Measurements from ENCODE around the gene BAHCC1.

BAHCC1 gene

GRCh38 chr17:81428948-81429774, 33.9 kb downstream of the BAHCC1 start:
- H3K36me3 ChIP-seq (ENCODE audit: control insufficient read depth, low read length) = no peaks in the 10 kb centered on the region
- H3K79me2 ChIP-seq (ENCODE audit: control insufficient read depth, low read length) = no peaks in the 10 kb centered on the region
- no peaks in the 10 kb centered on the region; the same call in 1 of the 2 replicates for H3F3A ChIP-seq (ENCODE audit: control insufficient read depth, insufficient read depth)
- no peaks in the 10 kb centered on the region for H3K4me1 ChIP-seq (ENCODE audit: control insufficient read depth, low read length)
- no peak overlapping the region for H3K4me3 ChIP-seq (ENCODE audit: low read length)
- no peaks in the 10 kb centered on the region for H3K9me2 ChIP-seq (replicated peaks; ENCODE audit: control insufficient read depth, low read length)
- TF ChIP-seq CTCF (IDR thresholded peaks at IDR 0.05; ENCODE audit: low read depth, low read length, poor library complexity, severe bottlenecking) = no peak
- TF ChIP-seq EZH2phosphoT487 (IDR thresholded peaks at IDR 0.05; ENCODE audit: borderline replicate concordance, low read length) = no peak
- no peak overlapping the region for H3K4me2 ChIP-seq (ENCODE audit: low read length)
- no peak overlapping the region for H3K27ac ChIP-seq (ENCODE audit: low read depth, low read length)
- no peaks in the 10 kb centered on the region for H4K20me1 ChIP-seq (ENCODE audit: control insufficient read depth, insufficient read depth, low read depth, low read length)
- peaks cover 18% of the 10 kb centered on the region for H3K9me3 ChIP-seq (ENCODE audit: control insufficient read depth, insufficient read depth, low read length)
- H3K27me3 ChIP-seq (ENCODE audit: control insufficient read depth, low read length) = peaks cover 15% of the 10 kb centered on the region

GRCh38 chr17:81429821-81430551, 34.7 kb downstream of the BAHCC1 start:
- Histone ChIP-seq H3K36me3 (ENCODE audit: control insufficient read depth, low read length) (no peaks in the 10 kb centered on the region), H3K27me3 (ENCODE audit: control insufficient read depth, low read length) (peaks cover 15% of the 10 kb centered on the region), H3K9me2 (replicated peaks; ENCODE audit: control insufficient read depth, low read length) (no peaks in the 10 kb centered on the region), H3K27ac (ENCODE audit: low read depth, low read length) (no peak overlapping the region), H3K4me1 (ENCODE audit: control insufficient read depth, low read length) (no peaks in the 10 kb centered on the region), H3K4me3 (ENCODE audit: low read length) (no peak overlapping the region), H4K20me1 (ENCODE audit: control insufficient read depth, insufficient read depth, low read depth, low read length) (no peaks in the 10 kb centered on the region), H3K4me2 (ENCODE audit: low read length) (no peak overlapping the region), H3K79me2 (ENCODE audit: control insufficient read depth, low read length) (no peaks in the 10 kb centered on the region), H3F3A (ENCODE audit: control insufficient read depth, insufficient read depth) (no peaks in the 10 kb centered on the region; the same call in 1 of the 2 replicates), H3K9me3 (ENCODE audit: control insufficient read depth, insufficient read depth, low read length) (peaks cover 10% of the 10 kb centered on the region; the same call in 1 of the 2 replicates)
- no peak for TF ChIP-seq EZH2phosphoT487 (IDR thresholded peaks at IDR 0.05; ENCODE audit: borderline replicate concordance, low read length)
- no peak for TF ChIP-seq CTCF (IDR thresholded peaks at IDR 0.05; ENCODE audit: low read depth, low read length, poor library complexity, severe bottlenecking)

GRCh38 chr17:81431545-81432482, 36.6 kb downstream of the BAHCC1 start:
- H3K4me1 ChIP-seq (ENCODE audit: control insufficient read depth, low read length) = no peaks in the 10 kb centered on the region
- H3K27ac ChIP-seq (ENCODE audit: low read depth, low read length) = no peak overlapping the region

More at GRCh38 chr17:81431545-81432482, 36.6 kb downstream of the BAHCC1 start:
- no peak overlapping the region for H3K4me2 ChIP-seq (ENCODE audit: low read length)
- no peaks in the 10 kb centered on the region for H3F3A ChIP-seq (ENCODE audit: control insufficient read depth, insufficient read depth)
- H3K36me3 ChIP-seq (ENCODE audit: control insufficient read depth, low read length) = no peaks in the 10 kb centered on the region
- H4K20me1 ChIP-seq (ENCODE audit: control insufficient read depth, insufficient read depth, low read depth, low read length) = no peaks in the 10 kb centered on the region
- peaks cover 15% of the 10 kb centered on the region for H3K27me3 ChIP-seq (ENCODE audit: control insufficient read depth, low read length)
- H3K79me2 ChIP-seq (ENCODE audit: control insufficient read depth, low read length) = no peaks in the 10 kb centered on the region
- no peak overlapping the region for H3K4me3 ChIP-seq (ENCODE audit: low read length)
- no peaks in the 10 kb centered on the region; the same call in 1 of the 2 replicates for H3K9me3 ChIP-seq (ENCODE audit: control insufficient read depth, insufficient read depth, low read length)
- no peaks in the 10 kb centered on the region for H3K9me2 ChIP-seq (replicated peaks; ENCODE audit: control insufficient read depth, low read length)
- TF ChIP-seq CTCF (IDR thresholded peaks at IDR 0.05; ENCODE audit: low read depth, low read length, poor library complexity, severe bottlenecking) = no peak
- TF ChIP-seq EZH2phosphoT487 (IDR thresholded peaks at IDR 0.05; ENCODE audit: borderline replicate concordance, low read length) = no peak
